T follicular helper cell (primary cell): Measurements from ENCODE around the gene FRMD4A.
"Not testable (repeated sequence)": the region's sequence is repeated elsewhere in the genome, so short reads cannot be mapped to it uniquely, and the experiment has no call there.

Experiments
- DNase-seq: peaks from one replicate; pipeline ENCODE4 v3.0.0-alpha.2; 2020; ENCODE audit warnings: low read depth

The FRMD4A gene

GRCh38 chr10:14099885-14100284 lies 230.8 kb downstream of the FRMD4A start:
- no peak for DNase-seq

- no peak for DNase-seq
Measured at GRCh38 chr10:14093730-14094484, 236.8 kb downstream of the FRMD4A start.

- DNase-seq, result no peak
Measured at GRCh38 chr10:14092799-14093198, 237.9 kb downstream of the FRMD4A start.

- DNase-seq, result no peak
Measured at GRCh38 chr10:14089556-14090292, 241.0 kb downstream of the FRMD4A start.

GRCh38 chr10:14087566-14087965 lies 243.2 kb downstream of the FRMD4A start:
- no peak for DNase-seq

GRCh38 chr10:14086596-14086995 lies 244.1 kb downstream of the FRMD4A start:
- no peak for DNase-seq

- no peak for DNase-seq
Measured at GRCh38 chr10:14084875-14085274, 245.8 kb downstream of the FRMD4A start.

- DNase-seq, result no peak
Measured at GRCh38 chr10:14080795-14081194, 249.9 kb downstream of the FRMD4A start.

GRCh38 chr10:14077430-14077829 lies 253.3 kb downstream of the FRMD4A start:
- no peak for DNase-seq

- DNase-seq, result no peak
Measured at GRCh38 chr10:14074062-14074884, 256.5 kb downstream of the FRMD4A start.

- no peak for DNase-seq
Measured at GRCh38 chr10:14072541-14072940, 258.2 kb downstream of the FRMD4A start.

- no peak for DNase-seq
Measured at GRCh38 chr10:14071956-14072355, 258.8 kb downstream of the FRMD4A start.

GRCh38 chr10:14068601-14069250 lies 262.0 kb downstream of the FRMD4A start:
- DNase-seq, result no peak

- DNase-seq, result not testable (repeated sequence)
Measured at GRCh38 chr10:14067638-14068037, 263.1 kb downstream of the FRMD4A start.

- no peak for DNase-seq
Measured at GRCh38 chr10:14066106-14066505, 264.6 kb downstream of the FRMD4A start.

- DNase-seq, result no peak
Measured at GRCh38 chr10:14063531-14064285, 267.0 kb downstream of the FRMD4A start.

GRCh38 chr10:14062528-14063260 lies 268.0 kb downstream of the FRMD4A start:
- no peak for DNase-seq

GRCh38 chr10:14060320-14061070 lies 270.2 kb downstream of the FRMD4A start:
- DNase-seq, result no peak

- no peak for DNase-seq
Measured at GRCh38 chr10:14056610-14057332, 274.0 kb downstream of the FRMD4A start.
